ENCODE measurements around the gene MED13.

DNA sequence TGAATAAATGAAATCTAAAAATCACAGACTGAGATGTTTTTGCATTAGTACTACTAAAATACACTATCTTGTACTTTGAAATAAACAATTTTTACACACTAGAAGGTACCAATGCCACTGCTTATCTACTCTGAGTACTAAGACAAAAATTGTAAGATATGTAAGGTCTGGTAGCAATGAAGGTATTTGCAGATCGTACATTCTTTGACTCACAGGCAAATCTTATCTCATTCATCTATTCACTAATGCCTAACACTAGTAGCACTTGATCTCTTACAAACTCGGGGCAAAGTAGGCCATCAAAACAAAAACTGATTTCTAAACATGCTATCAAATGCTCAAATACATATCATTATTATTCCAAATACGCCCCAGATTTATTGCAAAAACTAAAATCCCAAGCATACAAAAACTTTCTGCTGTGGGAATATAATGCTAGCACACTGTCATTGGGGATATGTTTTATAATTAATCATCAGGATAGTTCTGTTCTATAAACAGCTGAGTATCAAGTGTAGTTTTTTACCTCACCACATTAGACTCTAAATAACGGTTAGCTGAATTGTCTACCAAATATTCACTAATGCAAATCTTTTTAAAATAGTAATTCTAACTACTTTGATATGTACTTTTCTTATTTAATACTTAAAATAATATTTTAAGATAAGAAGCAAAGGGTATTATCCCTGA, 68.0 kb downstream of the MED13 start:
- TF ChIP-seq CTCF (IDR thresholded peaks at IDR 0.05): no peak
- no peak for TF ChIP-seq POLR2AphosphoS5 (IDR thresholded peaks at IDR 0.05)
- no peak for TF ChIP-seq POLR2A (IDR thresholded peaks at IDR 0.05)

Measured in sigmoid colon (tissue), 4 donors.